ENCODE data around the gene P2RX2.
A peak's percentile ranks its signal among the peaks of the same experiment; 100 is the strongest.

Gene P2RX2

GRCh38 chr12:132662901-132663755 is 44.6 kb downstream of the P2RX2 start:
- H3K36me3 Mint-ChIP-seq (ENCODE audit: insufficient read depth), result peaks cover 30% of the 10 kb centered on the region
- DNase-seq (ENCODE audit: low spot score in 2 of 2), result no peak
- no peaks in the 10 kb centered on the region for H3K27me3 Mint-ChIP-seq
- no peaks in the 10 kb centered on the region for H3K9me3 Mint-ChIP-seq
- H3K4me1 Mint-ChIP-seq, result peaks cover 6% of the 10 kb centered on the region
- ATAC-seq (replicated peaks; ENCODE audit: extremely low read depth, poor library complexity, severe bottlenecking), result no peak
- peak overlapping the region; percentile 64 for H3K27ac Mint-ChIP-seq (ENCODE audit: low read depth)
- no peak overlapping the region for H3K4me3 Mint-ChIP-seq

GRCh38 chr12:132664206-132665148 is 45.9 kb downstream of the P2RX2 start:
- DNase-seq (ENCODE audit: low spot score in 2 of 2) (no peak), ATAC-seq (replicated peaks; ENCODE audit: extremely low read depth, poor library complexity, severe bottlenecking) (no peak)
- peaks cover 6% of the 10 kb centered on the region for H3K4me1 Mint-ChIP-seq
- no peak overlapping the region for H3K27ac Mint-ChIP-seq (ENCODE audit: low read depth)
- no peak overlapping the region for H3K4me3 Mint-ChIP-seq
- H3K36me3 Mint-ChIP-seq (ENCODE audit: insufficient read depth), result peaks cover 30% of the 10 kb centered on the region
- no peaks in the 10 kb centered on the region for H3K9me3 Mint-ChIP-seq
- no peaks in the 10 kb centered on the region for H3K27me3 Mint-ChIP-seq

- H3K36me3 Mint-ChIP-seq (ENCODE audit: insufficient read depth), result peaks cover 27% of the 10 kb centered on the region
- ATAC-seq (replicated peaks; ENCODE audit: extremely low read depth, poor library complexity, severe bottlenecking), result no peak
Observed at GRCh38 chr12:132665149-132665491, 46.5 kb downstream of the P2RX2 start.

GRCh38 chr12:132665794-132666193 is 47.2 kb downstream of the P2RX2 start:
- Mint-ChIP-seq H3K36me3 (ENCODE audit: insufficient read depth) (peaks cover 27% of the 10 kb centered on the region), H3K4me1 (peaks cover 6% of the 10 kb centered on the region), H3K9me3 (no peaks in the 10 kb centered on the region), H3K27ac (ENCODE audit: low read depth) (no peak overlapping the region), H3K27me3 (no peaks in the 10 kb centered on the region), H3K4me3 (no peak overlapping the region)
- DNase-seq (ENCODE audit: low spot score in 2 of 2) (no peak), ATAC-seq (replicated peaks; ENCODE audit: extremely low read depth, poor library complexity, severe bottlenecking) (no peak)

More at GRCh38 chr12:132665149-132665491, 46.5 kb downstream of the P2RX2 start:
- Mint-ChIP-seq H3K4me3 (no peak overlapping the region), H3K27me3 (no peaks in the 10 kb centered on the region), H3K4me1 (peaks cover 6% of the 10 kb centered on the region), H3K9me3 (no peaks in the 10 kb centered on the region), H3K27ac (ENCODE audit: low read depth) (no peak overlapping the region)
- no peak for DNase-seq (ENCODE audit: low spot score in 2 of 2)

- Mint-ChIP-seq H3K9me3 (no peaks in the 10 kb centered on the region), H3K36me3 (ENCODE audit: insufficient read depth) (peaks cover 26% of the 10 kb centered on the region), H3K4me1 (peaks cover 10% of the 10 kb centered on the region), H3K27ac (ENCODE audit: low read depth) (no peak overlapping the region), H3K4me3 (no peak overlapping the region), H3K27me3 (no peaks in the 10 kb centered on the region)
- no peak for ATAC-seq (replicated peaks; ENCODE audit: extremely low read depth, poor library complexity, severe bottlenecking)
- DNase-seq (ENCODE audit: low spot score in 2 of 2), result no peak
Observed at GRCh38 chr12:132668191-132669088, 49.9 kb downstream of the P2RX2 start.

GRCh38 chr12:132669166-132669879 is 50.7 kb downstream of the P2RX2 start:
- Mint-ChIP-seq H3K4me1 (peaks cover 10% of the 10 kb centered on the region), H3K27ac (ENCODE audit: low read depth) (no peak overlapping the region), H3K27me3 (no peaks in the 10 kb centered on the region), H3K36me3 (ENCODE audit: insufficient read depth) (peaks cover 22% of the 10 kb centered on the region), H3K4me3 (no peak overlapping the region), H3K9me3 (no peaks in the 10 kb centered on the region)
- no peak for DNase-seq (ENCODE audit: low spot score in 2 of 2)
- no peak for ATAC-seq (replicated peaks; ENCODE audit: extremely low read depth, poor library complexity, severe bottlenecking)
